ENCODE measurements around the gene DLG2.

The DLG2 gene

GRCh38 chr11:83681906-83682610 lies 1945.1 kb downstream of the DLG2 start:
- DNase-seq = no peak

DNA sequence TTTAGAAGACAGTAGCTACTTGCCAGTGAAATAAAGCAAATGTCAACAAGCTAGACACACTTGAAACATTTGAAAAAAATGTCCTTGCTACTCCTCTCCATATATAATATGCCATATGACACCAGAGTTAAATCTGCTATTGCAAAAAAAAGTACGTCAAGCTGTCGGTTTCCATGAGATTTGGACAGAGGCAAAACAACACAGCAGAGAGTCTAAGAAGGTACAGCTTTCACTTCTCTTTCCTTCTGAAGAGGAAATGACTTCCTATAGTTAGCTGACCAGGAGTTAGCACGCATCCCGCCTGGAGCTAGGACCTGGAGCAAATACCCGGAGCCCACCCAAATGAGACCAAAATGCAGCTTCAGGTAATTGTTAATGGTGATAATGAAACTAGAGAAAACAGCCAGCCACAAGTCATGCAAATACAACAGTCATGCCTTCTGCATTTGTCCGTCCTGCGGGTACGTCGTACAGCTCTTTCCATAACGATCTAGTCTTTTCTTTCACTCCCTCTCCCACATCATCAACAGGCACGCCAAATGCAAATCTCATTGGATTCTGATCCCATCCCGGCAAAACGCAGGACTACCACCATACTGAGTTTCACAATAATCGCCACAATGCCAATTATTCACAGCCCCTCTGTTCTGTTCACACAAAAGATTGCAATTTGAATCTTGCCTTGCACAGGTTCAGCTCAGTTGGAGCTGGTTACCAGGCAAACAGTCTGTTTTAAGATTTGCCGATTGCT lies 1945.9 kb downstream of the DLG2 start:
- DNase-seq = no peak

DNA sequence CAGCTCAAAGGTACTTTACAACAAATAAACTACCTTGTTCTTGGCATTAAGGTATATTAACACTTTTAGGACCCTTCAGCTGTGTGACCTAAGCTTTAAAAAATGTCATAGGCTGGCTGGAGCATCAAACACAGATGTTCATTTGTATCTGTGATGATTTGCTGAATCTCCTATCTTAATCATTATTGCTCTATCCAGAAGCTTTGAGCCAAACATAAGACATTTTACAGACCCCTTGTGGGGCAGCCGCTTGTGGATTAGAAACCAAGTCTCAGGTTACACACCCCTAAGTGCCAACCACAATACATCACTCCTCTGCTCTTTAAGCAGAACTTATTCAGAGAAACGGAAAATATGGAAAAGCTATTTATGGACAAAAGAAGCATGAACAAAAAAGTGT lies 1946.8 kb downstream of the DLG2 start:
- DNase-seq = no peak

- no peak for DNase-seq
Measured at GRCh38 chr11:83678831-83679584, 1948.1 kb downstream of the DLG2 start.

DNA sequence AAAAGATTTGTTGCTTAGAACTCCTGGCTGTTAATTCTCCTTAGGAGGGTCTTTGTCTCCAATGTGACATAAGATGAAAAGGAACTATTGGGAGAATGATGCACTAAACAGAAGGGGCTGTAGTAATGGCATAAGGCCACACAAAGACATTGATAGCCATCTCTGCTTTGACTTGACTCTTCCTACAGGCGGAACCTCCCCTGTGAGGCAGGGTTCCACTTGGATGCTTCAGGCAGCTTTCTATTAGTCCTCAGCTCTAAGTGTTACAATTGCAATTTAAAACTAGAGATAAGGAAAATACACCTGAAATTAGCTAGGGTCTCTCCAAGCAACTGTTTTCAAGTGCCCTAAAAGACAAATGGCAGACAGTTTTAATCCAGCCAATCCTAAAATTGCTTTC lies 1949.4 kb downstream of the DLG2 start:
- no peak for DNase-seq

- DNase-seq = no peak
Measured at GRCh38 chr11:83676056-83676601, 1951.0 kb downstream of the DLG2 start.

GRCh38 chr11:83674102-83674896 lies 1952.8 kb downstream of the DLG2 start:
- no peak for DNase-seq

- no peak for DNase-seq
Measured at GRCh38 chr11:83671289-83671688, 1955.9 kb downstream of the DLG2 start.

- no peak for DNase-seq
Measured at GRCh38 chr11:83666149-83666548, 1961.0 kb downstream of the DLG2 start.

- no peak for DNase-seq
Measured at GRCh38 chr11:83663988-83664387, 1963.2 kb downstream of the DLG2 start.

DNA sequence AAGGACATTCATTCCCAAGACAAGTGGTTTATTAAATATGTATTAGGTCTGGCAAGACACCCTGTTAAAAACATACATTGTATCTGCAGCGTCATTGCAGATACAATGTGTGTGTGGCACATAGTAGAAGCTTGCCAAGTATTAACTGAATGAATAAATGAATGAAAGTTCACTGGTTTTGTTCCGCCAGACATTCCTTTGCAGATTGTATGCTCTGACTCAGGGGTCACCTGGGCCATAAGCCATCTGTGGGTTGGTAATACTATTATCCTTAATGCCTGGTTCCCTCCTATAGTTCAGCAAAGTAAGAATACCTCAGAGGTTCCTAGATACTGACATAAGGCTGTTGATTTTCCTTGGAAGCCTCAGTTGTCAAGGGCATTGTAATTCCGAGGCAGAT lies 1963.7 kb downstream of the DLG2 start:
- DNase-seq = no peak

DNA sequence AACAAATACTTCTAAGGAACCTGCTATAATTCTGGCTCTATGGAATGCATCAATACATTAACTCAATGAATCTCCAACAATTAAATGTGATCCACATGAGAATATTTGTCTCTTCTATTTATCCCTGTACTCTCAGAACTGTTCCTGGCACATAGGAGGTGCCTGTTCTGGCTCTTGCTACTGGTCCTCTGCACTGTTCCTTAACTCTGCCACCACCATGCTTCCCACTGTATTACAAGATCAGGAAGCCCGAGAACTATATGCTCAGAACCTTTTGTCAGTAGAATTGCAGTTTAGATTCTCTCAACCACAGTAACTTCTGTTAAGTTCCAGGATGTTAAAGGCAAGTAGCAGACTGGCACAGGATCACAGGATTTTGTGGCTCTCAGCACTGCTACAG lies 1964.7 kb downstream of the DLG2 start:
- no peak for DNase-seq

DNA sequence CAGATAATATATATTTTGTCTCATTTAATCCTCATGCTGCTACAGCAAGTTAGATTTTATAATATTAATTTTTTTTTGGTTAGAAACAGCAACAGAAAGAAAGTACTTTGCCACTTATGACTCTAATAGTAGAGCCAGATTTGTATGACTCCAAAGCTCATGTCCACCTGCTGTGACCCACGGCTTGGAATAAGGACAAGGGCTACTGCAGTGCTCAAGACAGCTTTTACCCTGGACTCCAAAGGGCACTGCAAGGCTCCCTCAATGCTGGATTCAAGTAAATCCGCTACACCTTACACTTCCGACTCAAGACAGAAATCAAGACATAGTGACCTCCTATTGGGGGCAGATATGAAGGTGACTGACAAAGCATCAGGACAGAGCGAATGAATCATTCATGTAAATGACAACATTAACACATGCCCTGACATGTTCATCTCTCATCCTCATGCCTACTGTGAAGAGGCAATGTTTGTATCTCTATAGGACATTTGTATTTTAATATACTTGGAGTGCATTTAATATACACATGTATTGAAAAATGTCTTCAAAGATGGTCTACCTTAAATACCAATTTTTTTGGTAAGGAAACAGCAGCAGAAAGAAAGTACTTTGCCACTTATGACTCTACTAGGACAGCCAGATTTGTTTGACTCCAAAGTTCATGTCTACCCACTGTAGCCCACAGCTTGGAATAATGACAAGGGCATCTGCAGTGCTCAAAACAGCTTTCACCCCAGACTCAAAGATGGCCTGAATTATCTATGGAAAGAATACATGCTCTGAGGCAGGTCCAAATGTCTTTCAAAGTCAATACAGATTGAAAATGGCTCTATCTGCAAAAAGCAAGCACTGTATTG lies 1965.4 kb downstream of the DLG2 start:
- no peak for DNase-seq

DNA sequence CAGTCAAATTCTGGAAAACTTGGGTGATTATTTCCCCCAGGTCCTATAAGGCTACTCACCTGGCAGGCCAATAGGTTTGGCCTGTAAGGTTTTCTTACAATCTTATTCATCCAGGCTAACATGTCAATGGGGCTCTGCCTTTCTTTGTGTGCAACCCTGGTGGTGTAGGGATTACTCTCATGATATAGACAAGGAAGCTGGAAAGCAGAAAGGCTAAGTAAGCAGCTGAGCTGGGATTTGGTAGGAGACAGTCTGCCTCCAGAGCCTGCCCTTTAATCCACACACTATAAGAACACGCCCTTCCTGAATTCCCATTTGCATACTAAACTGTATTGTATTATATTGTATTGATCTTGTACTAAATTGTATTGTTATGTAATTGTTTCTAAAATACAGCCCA lies 1967.7 kb downstream of the DLG2 start:
- no peak for DNase-seq

GRCh38 chr11:83656796-83657330 lies 1970.3 kb downstream of the DLG2 start:
- DNase-seq = peak; percentile 16

DNA sequence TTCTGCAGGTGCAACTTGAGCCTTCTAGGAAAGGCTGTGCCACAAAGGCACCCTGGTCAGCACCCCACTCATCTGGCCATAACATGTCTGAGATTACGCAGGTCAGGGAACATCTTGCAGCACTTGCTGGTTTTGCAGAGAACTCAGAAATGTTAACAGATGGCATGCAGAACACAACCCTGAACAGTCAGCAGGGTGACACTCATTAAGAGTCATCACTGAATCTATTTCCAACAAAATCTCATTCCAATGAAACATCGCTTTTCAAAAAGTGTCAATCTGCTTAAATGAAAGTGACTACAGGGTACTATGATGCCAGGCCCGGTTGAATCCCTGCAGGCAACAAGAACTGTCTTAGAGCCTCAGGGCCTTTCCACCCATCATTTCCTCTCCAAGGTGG lies 1971.2 kb downstream of the DLG2 start:
- no peak for DNase-seq

- no peak for DNase-seq
Measured at GRCh38 chr11:83649528-83649855, 1977.7 kb downstream of the DLG2 start.

GRCh38 chr11:83648610-83649527 lies 1978.3 kb downstream of the DLG2 start:
- DNase-seq = no peak

DNA sequence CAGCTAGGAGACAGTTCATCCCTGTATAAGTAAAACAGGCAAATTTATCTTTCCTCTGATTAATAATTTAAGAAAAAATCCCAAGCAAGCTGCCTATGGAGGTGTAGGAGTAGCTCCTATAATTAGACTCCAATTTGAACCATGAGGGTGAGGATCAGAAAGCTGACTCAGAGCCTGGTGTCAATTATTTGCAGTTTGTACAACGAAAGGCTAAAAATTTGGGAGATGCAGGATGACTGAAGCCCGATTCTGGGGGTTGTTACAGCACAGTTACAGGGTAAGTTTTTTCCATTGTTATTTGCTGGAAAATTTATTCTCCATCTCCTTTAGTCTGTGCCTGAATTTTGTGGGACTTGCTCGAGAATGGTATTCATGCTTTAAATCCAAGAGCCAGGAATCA lies 1981.6 kb downstream of the DLG2 start:
- DNase-seq = no peak

DNA sequence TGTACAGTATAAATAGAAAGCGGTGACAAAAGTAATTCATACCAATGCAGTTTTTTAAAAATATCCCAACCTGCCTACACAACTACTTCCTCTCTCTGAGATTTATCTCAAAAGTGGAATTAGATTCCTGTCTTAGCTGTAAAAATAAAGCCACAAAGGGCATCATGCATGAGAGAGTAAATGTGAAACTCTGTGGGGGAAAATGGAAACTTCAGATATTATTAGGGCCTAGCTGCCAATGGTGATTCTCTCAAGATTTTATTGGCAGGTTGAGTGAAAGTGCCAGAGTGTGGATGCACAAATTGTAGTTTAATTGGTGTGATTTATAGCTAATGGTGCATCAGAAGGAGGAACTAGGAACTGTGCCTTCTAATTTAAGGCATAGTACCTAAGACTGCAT lies 1984.0 kb downstream of the DLG2 start:
- no peak for DNase-seq

DNA sequence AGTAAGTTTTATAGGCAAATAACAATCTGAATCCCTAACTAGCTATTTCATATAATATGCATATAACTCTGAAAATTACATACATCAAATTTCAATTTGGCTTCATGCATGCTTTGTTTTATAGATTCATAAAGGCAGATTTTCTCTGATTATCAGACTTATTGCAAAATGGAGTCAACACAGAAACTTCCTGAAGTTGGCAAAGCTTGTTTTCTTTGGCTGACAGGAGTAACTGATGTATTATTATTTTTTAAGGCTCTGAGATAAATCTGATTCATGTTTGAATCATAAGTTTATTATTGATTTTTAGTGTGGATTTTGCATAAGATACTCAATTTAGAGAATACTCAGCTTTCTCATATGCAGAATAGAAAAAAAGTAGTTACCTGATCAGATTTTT lies 1984.6 kb downstream of the DLG2 start:
- DNase-seq = no peak
